Endothelial cell of umbilical vein (primary cell): ENCODE data around the gene CEP68. TPM values are rescaled to one million over a fixed set of nuclear protein-coding genes. Genes with fewer than 3 reads are reported as not detected.

ENCODE experiments used
- BruUV-seq: library from RNA; stranded (reverse); fragments of 400-500 nt; replicated peaks from 2 replicates; lab custom pipeline; 2021; lab: Mats Ljungman, UMichigan
- CTCF ChIA-PET: fragments of 300-600, 350-600 bp; sonication (Branson Sonifier 250); formaldehyde crosslinking; loops from one replicate; lab custom pipeline; 2021; ENCODE audit warnings: antibody characterized with exemption, inconsistent platforms; lab: Charles Lee
- POLR2A ChIA-PET: fragments of 300-600, 350-600 bp; sonication (Branson Sonifier 250); formaldehyde crosslinking; loops from one replicate; lab custom pipeline; 2021; ENCODE audit warnings: antibody characterized with exemption, inconsistent platforms; lab: Charles Lee
- DNase-seq: peaks from one replicate; pipeline ENCODE4 v3.0.0-alpha.2; 2011; ENCODE audit warnings: low read depth, low spot score
- FAIRE-seq: peaks from 2 replicates; lab custom pipeline; 2011; peaks lifted over from hg19 to GRCh38; lab: Jason Lieb, UNC
- H2AFZ ChIP-seq: 2 replicates; pipeline ENCODE4 v1.6.0; 2012; ENCODE audit warnings: low read depth, low read length, control low read depth, inconsistent platforms
- H3K27ac ChIP-seq: 2 replicates; pipeline ENCODE4 v1.5.1; 2011; ENCODE audit warnings: low read depth, mild to moderate bottlenecking, control low read depth, low read length, moderate library complexity; ENCODE audit not compliant: insufficient read depth
- H3K27me3 ChIP-seq, 2 experiments: 2 replicates each; pipeline versions ENCODE4 v1.6.0 to v1.6.1; 2011; ENCODE audit warnings: low read length in 2 of 2, mixed read lengths in 1 of 2; ENCODE audit not compliant: control insufficient read depth in 2 of 2, insufficient read depth in 2 of 2
- H3K36me3 ChIP-seq, 2 experiments: 2 replicates in 1 of 2; 3 replicates in 1 of 2; pipeline ENCODE4 v1.5.1; 2011; ENCODE audit warnings: low read length in 2 of 2, mild to moderate bottlenecking in 1 of 2, moderate library complexity in 1 of 2; ENCODE audit not compliant: control insufficient read depth in 2 of 2, insufficient read depth in 2 of 2; ENCODE audit errors: extremely low read depth in 1 of 2
- H3K4me1 ChIP-seq: 3 replicates; pipeline ENCODE4 v1.5.1; 2011; ENCODE audit warnings: mild to moderate bottlenecking, low read length; ENCODE audit not compliant: control insufficient read depth, insufficient read depth; ENCODE audit errors: extremely low read depth
- H3K4me2 ChIP-seq: 2 replicates; pipeline ENCODE4 v1.6.1; 2011; ENCODE audit warnings: low read length, control low read depth, mixed read lengths; ENCODE audit not compliant: insufficient read depth
- H3K4me3 ChIP-seq, 3 experiments: fragments of 200-600 bp in 1 of 3; sonication (generic), shearing (Covaris generic) in 1 of 3; replicated peaks in 1 of 3; 2 replicates each; pipeline ENCODE4 v1.5.1; 2011 to 2016; ENCODE audit warnings: control low read depth in 3 of 3, low read length in 3 of 3, mild to moderate bottlenecking in 2 of 3, inconsistent platforms in 1 of 3, low read depth in 1 of 3, moderate library complexity in 1 of 3; ENCODE audit not compliant: insufficient read depth in 1 of 3
- H3K79me2 ChIP-seq: 2 replicates; pipeline ENCODE4 v1.6.0; 2012; ENCODE audit warnings: low read length, inconsistent platforms; ENCODE audit not compliant: control insufficient read depth, insufficient read depth
- H3K9ac ChIP-seq: replicated peaks from 2 replicates; pipeline ENCODE3; 2011; ENCODE audit warnings: low read length, control low read depth; ENCODE audit not compliant: insufficient read depth; ENCODE audit errors: extremely low read depth
- H3K9me1 ChIP-seq: replicated peaks from 3 replicates; pipeline ENCODE4 v1.6.0; 2011; ENCODE audit warnings: mild to moderate bottlenecking, low read length; ENCODE audit not compliant: control insufficient read depth, insufficient read depth; ENCODE audit errors: extremely low read depth
- H3K9me3 ChIP-seq: replicated peaks from 2 replicates; pipeline ENCODE4 v1.5.1; 2012; ENCODE audit warnings: low read length, inconsistent platforms; ENCODE audit not compliant: control insufficient read depth, insufficient read depth
- H4K20me1 ChIP-seq: replicated peaks from 2 replicates; pipeline ENCODE3; 2011; ENCODE audit warnings: mild to moderate bottlenecking, low read length; ENCODE audit not compliant: control insufficient read depth, insufficient read depth; ENCODE audit errors: extremely low read depth
- EZH2 ChIP-seq: IDR thresholded peaks from 2 replicates; pipeline ENCODE4 v1.6.1; 2012; ENCODE audit warnings: borderline replicate concordance, low read depth, mild to moderate bottlenecking, moderate library complexity, low read length, inconsistent platforms; ENCODE audit not compliant: severe bottlenecking
- FOS ChIP-seq: IDR thresholded peaks from 2 replicates; pipeline ENCODE4 v1.6.1; 2011; ENCODE audit warnings: mild to moderate bottlenecking, low read length, moderate library complexity, borderline replicate concordance; ENCODE audit not compliant: insufficient read depth
- GATA2 ChIP-seq: IDR thresholded peaks from 2 replicates; pipeline ENCODE4 v1.7.0; 2011; ENCODE audit warnings: low read depth, mild to moderate bottlenecking, moderate library complexity, mixed read lengths, low read length; ENCODE audit not compliant: insufficient read length, insufficient read depth
- JUN ChIP-seq: IDR thresholded peaks from 2 replicates; pipeline ENCODE4 v1.6.1; 2011; ENCODE audit warnings: borderline replicate concordance, low read depth; ENCODE audit not compliant: insufficient read length, insufficient read depth
- MYC ChIP-seq: IDR thresholded peaks from one replicate; pipeline ENCODE4 v1.6.1; 2011; ENCODE audit warnings: mild to moderate bottlenecking, low read depth, low read length
- POLR2A ChIP-seq: IDR thresholded peaks from 2 replicates; pipeline ENCODE4 v1.6.1; 2012; ENCODE audit warnings: low read depth, mild to moderate bottlenecking, control low read depth, low read length
- POLR2AphosphoS5 ChIP-seq: IDR thresholded peaks from 2 replicates; pipeline ENCODE4 v1.6.1; 2012; ENCODE audit warnings: low read depth, mild to moderate bottlenecking, control low read depth, low read length, moderate library complexity; ENCODE audit not compliant: insufficient read depth
- dilution Hi-C: fragments of 300-500 bp; cut with MboI; formaldehyde crosslinking; loops from one replicate; pipeline ENCODE4 v1.15.0; 2019; ENCODE audit warnings: low sequenced_read_pairs; ENCODE audit not compliant: extremely low pct_ligation_motif_present
- intact Hi-C: fragments of 100-400 bp; cut with micrococcal nuclease; formaldehyde crosslinking; loops from one replicate; pipeline ENCODE4 v1.10.0; 2022
- polyA plus RNA-seq, 4 experiments: library from polyadenylated mRNA; depleted of rRNA in 3 of 4; stranded (reverse) in 3 of 4; unstranded in 1 of 4; fragments of >200 nt; gene quantifications; 2 replicates each; pipeline versions ENCODE4 v1.2.1 to v1.2.3, GENCODE V29; 2011 to 2012; ENCODE audit warnings: missing spikeins in 1 of 4
- total RNA-seq: library from RNA; stranded (reverse); gene quantifications from 2 replicates; pipeline ENCODE4 v1.2.3, GENCODE V29; 2021
- TF ChIP-seq, protein P1 (sequence below), 2 donors: IDR thresholded peaks; 1 replicate in 1 of 2; 2 replicates in 1 of 2; pipeline ENCODE4 v1.5.1; 2011; ENCODE audit warnings: low read length in 2 of 2, mild to moderate bottlenecking in 2 of 2, moderate library complexity in 2 of 2, control low read depth in 1 of 2, inconsistent platforms in 1 of 2, low read depth in 1 of 2; ENCODE audit not compliant: insufficient read depth in 1 of 2; ENCODE audit errors: extremely low read depth in 1 of 2
- TF ChIP-seq, protein P2 (sequence below): IDR thresholded peaks from 2 replicates; pipeline ENCODE4 v1.6.1; 2011; ENCODE audit not compliant: insufficient read depth, insufficient read length

CEP68 gene
- total and polyA plus RNA-seq, 2 donors (not counting 3 experiments of a cell fraction or from before 2014, with no cell fraction given) = 21.4 to 22.0 TPM

DNA sequence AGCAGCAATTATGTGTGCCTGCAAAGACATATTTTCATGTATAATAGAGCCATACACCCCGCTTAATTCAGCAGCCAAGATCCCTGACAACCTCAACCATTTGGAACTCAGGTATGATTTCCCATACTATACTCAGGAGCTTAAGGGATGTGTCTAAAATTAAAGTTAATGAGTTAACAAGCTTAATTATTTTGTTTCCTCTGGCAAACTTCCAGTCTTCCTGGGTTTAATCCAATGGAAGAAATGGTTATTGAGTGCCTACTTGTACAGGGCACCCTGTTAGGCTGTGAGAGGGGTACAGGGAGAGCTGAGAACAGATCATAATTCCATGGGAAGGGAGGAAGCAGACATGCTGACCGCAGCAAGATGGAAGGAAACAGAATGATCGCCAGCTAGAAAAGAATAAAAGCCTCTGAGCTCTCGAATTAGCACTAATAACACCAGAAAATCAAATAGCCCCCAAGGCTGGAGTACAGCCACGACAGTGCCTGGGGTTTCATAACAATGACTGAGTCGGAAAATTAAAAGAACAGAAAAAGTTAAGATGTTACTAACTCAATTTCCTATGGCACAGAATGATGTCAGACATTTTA is 20.8 kb upstream of the CEP68 start:
- Histone ChIP-seq H3K79me2 (no peaks in the 10 kb centered on the region), H2AFZ (peak overlapping the region; percentile 67), H3K9me3 (no peaks in the 10 kb centered on the region), H3K4me3 (no peak overlapping the region), H3K27me3 (no peaks in the 10 kb centered on the region), H3K9me1 (no peaks in the 10 kb centered on the region), H3K36me3 (no peaks in the 10 kb centered on the region), H3K27ac (no peak overlapping the region), H3K9ac (no peak overlapping the region), H3K4me2 (peak overlapping the region; percentile 13), H4K20me1 (no peaks in the 10 kb centered on the region), H3K4me1 (peaks cover 10% of the 10 kb centered on the region)
- dilution Hi-C loops = no loop called here
- ChIA-PET POLR2A (no interaction called here), CTCF (interaction anchor here (1.2 to 5.1 kb wide), 3 partner anchors 8 to 117 kb away, joined by 4 to 44 read pairs (median 5); no protein-coding TSS in a partner anchor)
- no TSS peak for BruUV-seq
- intact Hi-C loops = no loop called here
- FAIRE-seq (no peak), DNase-seq (peak; percentile 61)
- TF ChIP-seq GATA2 (no peak), POLR2A (no peak)

DNA sequence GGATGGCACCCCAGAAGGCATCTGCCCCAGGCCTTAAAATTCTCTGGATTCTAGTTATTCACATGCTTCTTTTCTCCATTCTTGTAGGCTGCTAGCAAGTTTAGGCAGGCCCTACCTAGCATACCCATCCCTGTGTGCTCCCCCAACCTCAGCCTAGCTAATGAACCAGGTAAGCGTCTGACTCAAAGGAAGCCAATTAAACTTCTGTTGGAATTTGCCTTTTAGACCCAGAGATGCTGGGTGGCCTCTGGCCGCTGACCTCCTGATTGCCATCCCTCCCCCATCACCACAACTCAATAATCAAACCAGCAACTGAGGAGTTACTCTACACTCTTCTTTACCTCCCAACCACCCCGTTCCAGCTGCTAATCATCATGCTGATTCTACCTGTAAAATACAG is 19.0 kb upstream of the CEP68 start:
- Histone ChIP-seq H2AFZ (no peak overlapping the region), H3K4me3 (no peak overlapping the region), H4K20me1 (no peaks in the 10 kb centered on the region), H3K36me3 (no peaks in the 10 kb centered on the region), H3K9me3 (no peaks in the 10 kb centered on the region), H3K9ac (no peak overlapping the region), H3K79me2 (no peaks in the 10 kb centered on the region), H3K27ac (no peak overlapping the region), H3K4me2 (no peak overlapping the region), H3K4me1 (peaks cover 7% of the 10 kb centered on the region), H3K9me1 (no peaks in the 10 kb centered on the region), H3K27me3 (no peaks in the 10 kb centered on the region)
- no peak for DNase-seq
- POLR2A ChIA-PET = no interaction called here
- dilution Hi-C loops (no loop called here), intact Hi-C loops (no loop called here)
- CTCF ChIA-PET = interaction anchor here (4.0 kb wide), 1 partner anchor 119 kb away, joined by 55 read pairs; no protein-coding TSS in a partner anchor
- no TSS peak for BruUV-seq
- TF ChIP-seq MYC (no peak), EZH2 (no peak), GATA2 (no peak), POLR2AphosphoS5 (no peak), POLR2A (no peak), FOS (no peak), JUN (no peak)
- TF ChIP-seq, protein P1, sequence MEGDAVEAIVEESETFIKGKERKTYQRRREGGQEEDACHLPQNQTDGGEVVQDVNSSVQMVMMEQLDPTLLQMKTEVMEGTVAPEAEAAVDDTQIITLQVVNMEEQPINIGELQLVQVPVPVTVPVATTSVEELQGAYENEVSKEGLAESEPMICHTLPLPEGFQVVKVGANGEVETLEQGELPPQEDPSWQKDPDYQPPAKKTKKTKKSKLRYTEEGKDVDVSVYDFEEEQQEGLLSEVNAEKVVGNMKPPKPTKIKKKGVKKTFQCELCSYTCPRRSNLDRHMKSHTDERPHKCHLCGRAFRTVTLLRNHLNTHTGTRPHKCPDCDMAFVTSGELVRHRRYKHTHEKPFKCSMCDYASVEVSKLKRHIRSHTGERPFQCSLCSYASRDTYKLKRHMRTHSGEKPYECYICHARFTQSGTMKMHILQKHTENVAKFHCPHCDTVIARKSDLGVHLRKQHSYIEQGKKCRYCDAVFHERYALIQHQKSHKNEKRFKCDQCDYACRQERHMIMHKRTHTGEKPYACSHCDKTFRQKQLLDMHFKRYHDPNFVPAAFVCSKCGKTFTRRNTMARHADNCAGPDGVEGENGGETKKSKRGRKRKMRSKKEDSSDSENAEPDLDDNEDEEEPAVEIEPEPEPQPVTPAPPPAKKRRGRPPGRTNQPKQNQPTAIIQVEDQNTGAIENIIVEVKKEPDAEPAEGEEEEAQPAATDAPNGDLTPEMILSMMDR (IDR thresholded peaks at IDR 0.05; ENCODE audit: extremely low read depth in 1 of 2, insufficient read depth in 1 of 2, low read depth in 1 of 2, low read length in 2 of 2) = no peak
- TF ChIP-seq, protein P2, sequence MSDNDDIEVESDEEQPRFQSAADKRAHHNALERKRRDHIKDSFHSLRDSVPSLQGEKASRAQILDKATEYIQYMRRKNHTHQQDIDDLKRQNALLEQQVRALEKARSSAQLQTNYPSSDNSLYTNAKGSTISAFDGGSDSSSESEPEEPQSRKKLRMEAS = no peak
- FAIRE-seq = no peak
